ENCODE measurements around the gene ERP44.
"Not testable (repeated sequence)": the region's sequence is repeated elsewhere in the genome, so short reads cannot be mapped to it uniquely, and the experiment has no call there.

The ERP44 gene

GRCh38 chr9:99998866-99999265 is 99.9 kb downstream of the ERP44 start:
- no peak for DNase-seq

- DNase-seq = no peak
These were observed 100.5 kb downstream of the ERP44 start for GRCh38 chr9:99998266-99998665.

GRCh38 chr9:99990508-99990907 is 108.3 kb downstream of the ERP44 start:
- not testable (repeated sequence) for DNase-seq

DNA sequence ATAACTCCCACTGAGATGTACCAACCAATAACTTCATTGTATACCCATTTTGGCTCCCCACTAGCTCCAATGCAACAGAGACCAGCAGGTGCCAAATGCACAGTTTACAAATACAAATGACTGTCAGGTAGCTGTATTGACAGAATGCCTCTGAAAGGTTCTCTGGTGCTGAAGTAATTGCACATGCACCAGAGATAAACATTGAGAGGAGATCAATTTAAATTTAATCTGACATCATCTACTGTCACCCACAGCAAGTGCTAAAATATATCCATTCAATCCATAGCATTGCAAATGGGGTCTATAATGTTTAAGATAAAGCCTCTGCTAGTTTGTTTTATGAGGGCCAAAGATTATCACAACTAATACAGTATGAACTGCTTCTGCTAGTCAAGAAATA is 112.2 kb downstream of the ERP44 start:
- no peak for DNase-seq

GRCh38 chr9:99980598-99980997 is 118.2 kb downstream of the ERP44 start:
- DNase-seq = no peak

- no peak for DNase-seq
These were observed 120.6 kb downstream of the ERP44 start for GRCh38 chr9:99978221-99978620.

GRCh38 chr9:99977033-99977792 is 121.6 kb downstream of the ERP44 start:
- DNase-seq = no peak

DNA sequence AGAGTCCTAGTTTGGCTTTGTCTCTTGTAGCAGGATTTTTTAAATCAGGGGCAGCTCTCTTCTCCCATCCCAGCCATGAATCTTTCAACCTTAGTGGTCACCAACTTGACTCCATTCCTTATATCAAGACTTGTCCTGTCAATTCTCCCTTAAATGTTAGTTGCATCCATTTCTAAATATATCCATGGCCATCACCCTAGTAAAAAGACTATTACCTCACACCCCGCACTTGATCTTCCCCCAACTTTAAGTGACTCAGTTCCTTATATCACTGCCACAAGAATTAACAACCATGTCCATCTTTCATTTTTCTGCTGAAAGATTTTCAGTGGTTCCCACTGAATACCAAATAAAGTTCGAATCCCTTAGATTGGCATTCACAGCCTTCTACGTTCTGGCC is 125.3 kb downstream of the ERP44 start:
- DNase-seq = no peak

DNA sequence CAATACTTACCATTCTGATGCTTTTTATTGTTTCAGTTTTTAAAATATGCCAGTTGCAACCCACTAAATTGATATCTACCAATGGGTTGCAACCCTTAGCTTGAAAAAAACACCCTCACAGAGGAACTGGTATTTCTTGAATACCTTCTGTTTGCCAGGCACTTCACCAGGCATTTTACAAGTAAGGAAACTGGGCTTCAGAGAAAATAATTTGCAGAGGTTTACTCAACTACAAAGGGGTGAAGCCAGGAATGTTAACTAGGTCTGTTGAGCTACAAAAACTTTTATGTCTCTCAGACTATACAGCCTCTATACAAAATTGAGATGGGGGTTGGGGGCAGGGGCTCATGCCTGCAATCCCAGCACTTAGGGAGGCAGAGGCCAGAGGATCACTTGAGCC is 127.4 kb downstream of the ERP44 start:
- DNase-seq = no peak

DNA sequence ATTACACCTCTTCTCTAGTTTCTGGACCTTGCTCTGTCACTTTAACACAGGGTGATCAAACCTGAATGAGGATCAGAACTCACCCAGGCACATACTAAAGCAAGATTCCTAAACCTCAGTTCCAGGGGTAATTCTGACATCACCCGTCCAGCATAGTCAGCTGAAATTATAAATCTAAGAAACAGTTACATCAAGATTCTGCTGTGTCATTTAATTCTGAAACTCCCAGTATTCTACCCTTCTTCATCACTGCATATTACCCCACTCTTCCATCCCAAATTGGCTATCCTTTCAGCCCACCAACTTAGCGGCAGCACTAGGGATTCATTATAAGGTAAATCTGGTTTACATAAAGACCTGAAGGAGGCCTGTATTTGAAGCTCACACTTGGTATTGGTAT is 128.3 kb downstream of the ERP44 start:
- no peak for DNase-seq

DNA sequence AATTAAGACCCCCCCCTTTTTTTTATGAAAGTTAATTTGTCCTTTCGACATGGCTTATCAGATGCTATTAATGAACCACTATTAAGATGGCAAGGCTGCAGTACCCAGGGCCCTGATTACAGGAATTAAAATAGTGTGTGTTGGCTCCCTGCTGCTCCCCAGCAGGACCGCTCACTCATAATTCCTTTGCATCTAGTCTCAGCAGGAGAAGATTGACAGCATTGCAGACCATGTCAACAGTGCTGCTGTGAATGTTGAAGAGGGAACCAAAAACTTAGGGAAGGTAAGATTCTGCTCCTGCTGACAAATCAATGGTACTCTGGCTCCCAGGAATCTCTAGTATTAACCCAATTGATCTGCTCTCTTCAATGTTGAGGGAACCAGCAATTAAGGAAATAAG is 131.3 kb downstream of the ERP44 start:
- no peak for DNase-seq

GRCh38 chr9:99966716-99967115 is 132.1 kb downstream of the ERP44 start:
- DNase-seq = no peak

DNA sequence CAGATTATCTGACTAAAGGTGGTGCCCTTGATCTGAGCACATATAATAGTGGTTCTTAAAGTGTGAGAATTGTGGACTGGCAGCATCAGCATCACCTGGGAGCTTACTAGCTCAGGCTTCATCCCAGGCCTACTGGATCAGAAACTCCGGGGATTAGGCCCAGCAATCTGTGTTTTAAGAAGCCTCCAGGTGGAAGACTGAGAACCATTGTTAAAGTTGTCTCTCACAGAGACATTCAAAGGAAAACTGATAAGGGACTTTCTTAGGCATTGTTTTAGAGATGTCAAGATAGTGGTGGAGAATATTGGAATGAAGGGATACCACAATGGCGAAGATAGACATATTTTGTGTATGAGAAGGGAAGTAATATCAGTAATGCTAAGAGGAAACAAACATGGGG is 132.8 kb downstream of the ERP44 start:
- DNase-seq = no peak

DNA sequence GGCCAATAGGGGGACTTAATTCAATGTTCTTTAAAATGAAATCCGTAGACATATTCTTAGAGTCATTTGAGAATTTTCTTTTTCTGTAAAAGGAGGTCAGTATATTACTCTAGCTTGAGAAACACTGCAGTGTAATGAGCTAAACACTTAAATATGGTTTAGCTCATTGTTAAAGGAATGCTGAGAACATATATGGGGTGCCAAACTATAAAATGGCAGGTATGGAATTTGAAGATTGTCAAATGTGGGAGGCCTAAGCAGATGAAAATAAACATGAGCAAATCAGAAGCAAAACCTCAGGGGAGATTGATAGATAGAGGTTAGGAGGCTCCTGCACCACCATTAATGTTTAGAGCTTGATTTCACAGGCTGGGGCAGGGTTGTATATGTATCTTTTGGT is 134.5 kb downstream of the ERP44 start:
- no peak for DNase-seq

GRCh38 chr9:99962680-99963261 is 136.0 kb downstream of the ERP44 start:
- DNase-seq = no peak

DNA sequence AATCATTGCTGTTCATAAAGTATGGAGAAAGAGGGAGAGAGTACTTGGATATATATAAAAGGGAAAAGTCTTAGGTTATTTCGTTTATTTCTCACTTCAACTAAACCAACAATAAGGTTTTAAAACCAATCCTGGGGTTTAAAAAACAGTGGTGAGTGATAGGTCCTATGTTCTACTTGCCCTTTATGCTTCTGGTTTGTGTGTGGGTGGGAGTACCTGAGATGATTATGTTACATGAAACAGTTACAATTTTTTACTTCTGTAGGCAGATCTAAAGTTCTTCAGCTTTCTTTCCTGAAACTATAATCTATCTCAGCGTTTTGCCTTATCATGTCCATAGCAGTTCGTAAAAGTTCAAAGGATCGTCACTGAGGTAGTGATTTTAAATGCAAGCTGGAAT is 143.2 kb downstream of the ERP44 start:
- DNase-seq = no peak

DNA sequence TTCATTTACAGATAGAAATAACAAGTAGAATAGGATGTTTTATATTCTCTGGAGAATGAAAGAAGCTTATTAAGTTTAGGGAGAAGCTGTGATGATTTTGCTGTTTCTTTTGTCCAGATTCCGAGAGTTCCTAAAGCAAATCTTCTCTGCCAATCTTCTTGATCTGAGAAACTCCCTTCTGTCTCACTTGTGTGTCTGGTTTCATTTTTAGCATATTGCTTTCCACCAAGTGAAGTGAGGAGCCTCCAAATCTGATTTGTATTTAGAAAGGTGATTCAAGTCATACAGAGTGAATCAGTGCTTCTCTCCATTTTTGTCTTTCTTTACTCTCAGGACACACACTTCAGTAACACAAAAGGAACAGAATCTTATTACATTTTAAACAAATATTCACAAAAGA is 144.0 kb downstream of the ERP44 start:
- no peak for DNase-seq

DNA sequence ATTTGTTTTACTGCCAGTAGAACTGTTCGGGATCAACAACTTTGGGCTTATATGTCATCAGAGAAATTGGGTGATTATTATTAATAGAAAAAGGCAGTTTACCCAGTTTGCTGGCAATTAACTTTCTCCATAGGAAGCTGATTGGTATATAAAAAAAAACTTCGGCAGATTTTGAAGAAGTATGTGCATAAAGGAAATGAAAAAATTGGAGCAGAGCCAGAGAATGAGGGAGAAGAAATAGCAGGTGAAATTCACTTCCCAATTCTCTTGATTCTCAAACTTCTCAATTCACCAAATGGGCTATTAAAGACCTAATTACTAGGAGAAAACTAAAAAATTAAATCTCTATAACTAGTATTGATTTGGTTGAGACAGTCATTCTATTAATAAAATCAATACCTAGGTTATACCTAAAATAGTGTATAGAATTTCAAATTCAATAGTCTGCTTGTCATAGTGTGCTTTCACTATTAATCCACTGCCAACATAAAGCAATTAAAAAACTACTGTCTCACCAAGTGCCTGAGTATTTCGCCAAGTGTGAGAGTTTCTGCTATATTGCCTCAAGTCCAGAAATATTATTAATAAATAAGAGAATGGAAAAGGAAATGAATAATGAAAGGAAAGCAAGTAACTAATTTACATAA is 144.8 kb downstream of the ERP44 start:
- DNase-seq = no peak

DNA sequence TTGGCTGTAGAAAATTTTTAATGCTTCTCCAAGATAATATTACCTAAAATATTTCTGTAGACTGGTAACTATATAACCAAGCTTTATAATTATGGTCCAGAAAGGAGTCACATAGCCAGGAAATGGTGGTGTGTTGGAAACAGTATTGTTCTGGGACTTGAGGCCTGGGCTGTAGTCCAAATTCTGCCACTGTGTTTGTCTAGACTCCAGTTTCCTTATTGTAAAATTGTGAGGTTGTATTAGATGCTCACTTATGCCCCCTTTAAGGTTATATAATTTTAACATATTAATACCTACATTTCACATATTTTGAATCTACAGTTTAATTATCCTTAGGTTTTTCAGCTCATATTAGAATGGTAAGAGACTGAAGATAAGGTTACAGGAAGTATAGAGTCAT is 149.9 kb downstream of the ERP44 start:
- no peak for DNase-seq

DNA sequence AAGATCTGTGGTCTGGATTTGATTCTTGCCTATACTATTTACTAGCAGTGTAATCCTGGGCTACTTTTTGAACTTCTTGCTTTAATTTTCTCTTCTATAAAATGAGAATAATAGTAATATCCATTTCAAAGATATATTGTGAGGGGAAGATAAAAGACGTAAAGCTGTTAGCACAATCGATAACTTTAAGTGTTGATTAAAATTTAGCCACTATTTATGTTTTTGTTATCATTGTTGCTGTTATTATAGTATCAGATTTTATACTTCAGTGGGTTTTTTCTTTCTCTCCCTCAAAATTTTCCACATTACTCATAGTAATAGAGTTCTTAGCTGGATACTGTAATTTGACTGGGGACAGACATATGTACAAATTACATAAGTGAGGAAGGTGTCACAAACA is 150.3 kb downstream of the ERP44 start:
- no peak for DNase-seq

DNA sequence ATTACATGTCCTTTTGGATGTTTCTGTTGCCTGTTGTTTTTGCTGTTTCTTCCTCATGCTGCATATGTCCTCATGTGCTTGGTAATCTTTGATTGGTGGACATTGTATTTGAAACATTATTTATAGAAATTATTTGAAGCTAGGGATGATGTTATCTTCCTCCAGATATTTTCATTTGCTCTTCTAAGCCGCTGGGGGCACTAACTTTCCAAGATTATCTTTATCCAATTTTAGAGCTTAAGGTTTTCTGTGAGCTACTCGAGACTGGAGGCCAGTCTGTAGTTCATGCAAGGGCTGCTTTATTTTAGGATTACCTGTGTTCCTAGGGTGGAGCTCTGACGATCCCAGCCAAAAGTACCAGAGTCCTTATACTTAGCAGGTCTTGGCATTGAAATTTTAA is 151.4 kb downstream of the ERP44 start:
- no peak for DNase-seq

- DNase-seq = no peak
These were observed 161.7 kb downstream of the ERP44 start for GRCh38 chr9:99936947-99937587.

GRCh38 chr9:99931155-99931840 is 167.5 kb downstream of the ERP44 start:
- DNase-seq = no peak

All from SIG-M5 (cell line).